Endothelial cell of umbilical vein (primary cell): ENCODE data around the gene TMPRSS3. TPM values are rescaled to one million over a fixed set of nuclear protein-coding genes. Genes with fewer than 3 reads are reported as not detected.

ENCODE experiments used
- BruUV-seq: library from RNA; stranded (reverse); fragments of 400-500 nt; replicated peaks from 2 replicates; lab custom pipeline; 2021; lab: Mats Ljungman, UMichigan
- CTCF ChIA-PET: fragments of 300-600, 350-600 bp; sonication (Branson Sonifier 250); formaldehyde crosslinking; loops from one replicate; lab custom pipeline; 2021; ENCODE audit warnings: antibody characterized with exemption, inconsistent platforms; lab: Charles Lee
- POLR2A ChIA-PET: fragments of 300-600, 350-600 bp; sonication (Branson Sonifier 250); formaldehyde crosslinking; loops from one replicate; lab custom pipeline; 2021; ENCODE audit warnings: antibody characterized with exemption, inconsistent platforms; lab: Charles Lee
- DNase-seq: peaks from one replicate; pipeline ENCODE4 v3.0.0-alpha.2; 2011; ENCODE audit warnings: low read depth, low spot score
- FAIRE-seq: peaks from 2 replicates; lab custom pipeline; 2011; peaks lifted over from hg19 to GRCh38; lab: Jason Lieb, UNC
- H2AFZ ChIP-seq: 2 replicates; pipeline ENCODE4 v1.6.0; 2012; ENCODE audit warnings: low read depth, low read length, control low read depth, inconsistent platforms
- H3K27ac ChIP-seq: 2 replicates; pipeline ENCODE4 v1.5.1; 2011; ENCODE audit warnings: low read depth, mild to moderate bottlenecking, control low read depth, low read length, moderate library complexity; ENCODE audit not compliant: insufficient read depth
- H3K27me3 ChIP-seq, 2 experiments: 2 replicates each; pipeline versions ENCODE4 v1.6.0 to v1.6.1; 2011; ENCODE audit warnings: low read length in 2 of 2, mixed read lengths in 1 of 2; ENCODE audit not compliant: control insufficient read depth in 2 of 2, insufficient read depth in 2 of 2
- H3K36me3 ChIP-seq, 2 experiments: 2 replicates in 1 of 2; 3 replicates in 1 of 2; pipeline ENCODE4 v1.5.1; 2011; ENCODE audit warnings: low read length in 2 of 2, mild to moderate bottlenecking in 1 of 2, moderate library complexity in 1 of 2; ENCODE audit not compliant: control insufficient read depth in 2 of 2, insufficient read depth in 2 of 2; ENCODE audit errors: extremely low read depth in 1 of 2
- H3K4me1 ChIP-seq: 3 replicates; pipeline ENCODE4 v1.5.1; 2011; ENCODE audit warnings: mild to moderate bottlenecking, low read length; ENCODE audit not compliant: control insufficient read depth, insufficient read depth; ENCODE audit errors: extremely low read depth
- H3K4me2 ChIP-seq: 2 replicates; pipeline ENCODE4 v1.6.1; 2011; ENCODE audit warnings: low read length, control low read depth, mixed read lengths; ENCODE audit not compliant: insufficient read depth
- H3K4me3 ChIP-seq, 3 experiments: fragments of 200-600 bp in 1 of 3; sonication (generic), shearing (Covaris generic) in 1 of 3; replicated peaks in 1 of 3; 2 replicates each; pipeline ENCODE4 v1.5.1; 2011 to 2016; ENCODE audit warnings: control low read depth in 3 of 3, low read length in 3 of 3, mild to moderate bottlenecking in 2 of 3, inconsistent platforms in 1 of 3, low read depth in 1 of 3, moderate library complexity in 1 of 3; ENCODE audit not compliant: insufficient read depth in 1 of 3
- H3K79me2 ChIP-seq: 2 replicates; pipeline ENCODE4 v1.6.0; 2012; ENCODE audit warnings: low read length, inconsistent platforms; ENCODE audit not compliant: control insufficient read depth, insufficient read depth
- H3K9ac ChIP-seq: replicated peaks from 2 replicates; pipeline ENCODE3; 2011; ENCODE audit warnings: low read length, control low read depth; ENCODE audit not compliant: insufficient read depth; ENCODE audit errors: extremely low read depth
- H3K9me1 ChIP-seq: replicated peaks from 3 replicates; pipeline ENCODE4 v1.6.0; 2011; ENCODE audit warnings: mild to moderate bottlenecking, low read length; ENCODE audit not compliant: control insufficient read depth, insufficient read depth; ENCODE audit errors: extremely low read depth
- H3K9me3 ChIP-seq: replicated peaks from 2 replicates; pipeline ENCODE4 v1.5.1; 2012; ENCODE audit warnings: low read length, inconsistent platforms; ENCODE audit not compliant: control insufficient read depth, insufficient read depth
- H4K20me1 ChIP-seq: replicated peaks from 2 replicates; pipeline ENCODE3; 2011; ENCODE audit warnings: mild to moderate bottlenecking, low read length; ENCODE audit not compliant: control insufficient read depth, insufficient read depth; ENCODE audit errors: extremely low read depth
- CTCF ChIP-seq, 2 donors: IDR thresholded peaks; 1 replicate in 1 of 2; 2 replicates in 1 of 2; pipeline ENCODE4 v1.5.1; 2011; ENCODE audit warnings: low read length in 2 of 2, mild to moderate bottlenecking in 2 of 2, moderate library complexity in 2 of 2, control low read depth in 1 of 2, inconsistent platforms in 1 of 2, low read depth in 1 of 2; ENCODE audit not compliant: insufficient read depth in 1 of 2; ENCODE audit errors: extremely low read depth in 1 of 2
- EZH2 ChIP-seq: IDR thresholded peaks from 2 replicates; pipeline ENCODE4 v1.6.1; 2012; ENCODE audit warnings: borderline replicate concordance, low read depth, mild to moderate bottlenecking, moderate library complexity, low read length, inconsistent platforms; ENCODE audit not compliant: severe bottlenecking
- FOS ChIP-seq: IDR thresholded peaks from 2 replicates; pipeline ENCODE4 v1.6.1; 2011; ENCODE audit warnings: mild to moderate bottlenecking, low read length, moderate library complexity, borderline replicate concordance; ENCODE audit not compliant: insufficient read depth
- GATA2 ChIP-seq: IDR thresholded peaks from 2 replicates; pipeline ENCODE4 v1.7.0; 2011; ENCODE audit warnings: low read depth, mild to moderate bottlenecking, moderate library complexity, mixed read lengths, low read length; ENCODE audit not compliant: insufficient read length, insufficient read depth
- JUN ChIP-seq: IDR thresholded peaks from 2 replicates; pipeline ENCODE4 v1.6.1; 2011; ENCODE audit warnings: borderline replicate concordance, low read depth; ENCODE audit not compliant: insufficient read length, insufficient read depth
- MAX ChIP-seq: IDR thresholded peaks from 2 replicates; pipeline ENCODE4 v1.6.1; 2011; ENCODE audit not compliant: insufficient read depth, insufficient read length
- MYC ChIP-seq: IDR thresholded peaks from one replicate; pipeline ENCODE4 v1.6.1; 2011; ENCODE audit warnings: mild to moderate bottlenecking, low read depth, low read length
- POLR2A ChIP-seq: IDR thresholded peaks from 2 replicates; pipeline ENCODE4 v1.6.1; 2012; ENCODE audit warnings: low read depth, mild to moderate bottlenecking, control low read depth, low read length
- POLR2AphosphoS5 ChIP-seq: IDR thresholded peaks from 2 replicates; pipeline ENCODE4 v1.6.1; 2012; ENCODE audit warnings: low read depth, mild to moderate bottlenecking, control low read depth, low read length, moderate library complexity; ENCODE audit not compliant: insufficient read depth
- dilution Hi-C: fragments of 300-500 bp; cut with MboI; formaldehyde crosslinking; loops from one replicate; pipeline ENCODE4 v1.15.0; 2019; ENCODE audit warnings: low sequenced_read_pairs; ENCODE audit not compliant: extremely low pct_ligation_motif_present
- intact Hi-C: fragments of 100-400 bp; cut with micrococcal nuclease; formaldehyde crosslinking; loops from one replicate; pipeline ENCODE4 v1.10.0; 2022
- polyA plus RNA-seq, 4 experiments: library from polyadenylated mRNA; depleted of rRNA in 3 of 4; stranded (reverse) in 3 of 4; unstranded in 1 of 4; fragments of >200 nt; gene quantifications; 2 replicates each; pipeline versions ENCODE4 v1.2.1 to v1.2.3, GENCODE V29; 2011 to 2012; ENCODE audit warnings: missing spikeins in 1 of 4
- total RNA-seq: library from RNA; stranded (reverse); gene quantifications from 2 replicates; pipeline ENCODE4 v1.2.3, GENCODE V29; 2021

The TMPRSS3 gene
- total and polyA plus RNA-seq, 2 donors (not counting 3 experiments of a cell fraction or from before 2014, with no cell fraction given): not detected

GRCh38 chr21:42340187-42341050 is 55.4 kb downstream of the TMPRSS3 start:
- H3K79me2 ChIP-seq: no peaks in the 10 kb centered on the region
- ChIA-PET POLR2A (no interaction called here), CTCF (interaction anchor here (0.8 to 3.1 kb wide), 3 partner anchors 15 to 195 kb away, joined by 3 to 10 read pairs (median 4); no protein-coding TSS in a partner anchor)

More at GRCh38 chr21:42340187-42341050, 55.4 kb downstream of the TMPRSS3 start:
- Histone ChIP-seq H3K9ac (no peak overlapping the region), H4K20me1 (no peaks in the 10 kb centered on the region), H3K36me3 (no peaks in the 10 kb centered on the region), H3K27me3 (peaks cover 8 to 24% of the 10 kb centered on the region in 2 experiments), H3K4me3 (no peak overlapping the region), H3K4me1 (no peaks in the 10 kb centered on the region), H3K9me3 (no peaks in the 10 kb centered on the region), H3K27ac (no peak overlapping the region), H3K4me2 (no peak overlapping the region), H2AFZ (no peak overlapping the region), H3K9me1 (no peaks in the 10 kb centered on the region)
- TF ChIP-seq FOS: no peak
- TF ChIP-seq MAX: no peak
- TF ChIP-seq EZH2: no peak
- no peak for TF ChIP-seq POLR2A
- no peak for TF ChIP-seq JUN
- no peak for TF ChIP-seq GATA2
- no peak for TF ChIP-seq MYC
- no peak for TF ChIP-seq CTCF (IDR thresholded peaks at IDR 0.05; ENCODE audit: extremely low read depth in 1 of 2, insufficient read depth in 1 of 2, low read depth in 1 of 2, low read length in 2 of 2)
- no peak for TF ChIP-seq POLR2AphosphoS5
- BruUV-seq: no TSS peak
- intact Hi-C loops (no loop called here), dilution Hi-C loops (no loop called here)
- DNase-seq (no peak), FAIRE-seq (no peak)
